ENCODE measurements around the gene CHST15. TPM values are rescaled to one million over a fixed set of nuclear protein-coding genes. Genes with fewer than 3 reads are reported as not detected.

The CHST15 gene
- total RNA-seq, 4 donors from 2014 or later, result 4.0 to 23.0 (median 13.8) TPM

- no peak overlapping the region for H3K4me3 ChIP-seq
- WGBS, 2 donors, result 70 to 80% methylated on average over 7 to 8 of the region's 12 CpGs
- DNase-seq, result no peak
- peak overlapping the region in 2 of 4 donors; percentile 58 to 76 for H3K27ac ChIP-seq
- TF ChIP-seq CTCF (IDR thresholded peaks at IDR 0.05) (no peak), POLR2A (IDR thresholded peaks at IDR 0.05) (no peak)
- no peaks in the 10 kb centered on the region for H3K36me3 ChIP-seq
- no peaks in the 10 kb centered on the region for H3K9me3 ChIP-seq
- intact Hi-C loops (cut with DNase I), result no loop called here
- peaks cover 3 to 83% (median 51%) of the 10 kb centered on the region in 3 donors for H3K4me1 ChIP-seq
- H3K27me3 ChIP-seq, result no peaks in the 10 kb centered on the region
Observed at GRCh38 chr10:124066781-124067714, 26.4 kb downstream of the CHST15 start.

GRCh38 chr10:124066126-124066700 is 27.2 kb downstream of the CHST15 start:
- Histone ChIP-seq H3K36me3 (no peaks in the 10 kb centered on the region), H3K9me3 (no peaks in the 10 kb centered on the region), H3K4me3 (no peak overlapping the region), H3K27me3 (no peaks in the 10 kb centered on the region), H3K4me1 (peaks cover 3 to 86% (median 51%) of the 10 kb centered on the region in 3 donors), H3K27ac (peak overlapping the region in 2 of 4 donors; percentile 58 to 76)
- TF ChIP-seq POLR2A (IDR thresholded peaks at IDR 0.05) (no peak), CTCF (IDR thresholded peaks at IDR 0.05) (no peak)
- WGBS, 2 donors, result 64 to 80% methylated on average over 12 of the region's 12 CpGs
- DNase-seq, result no peak
- intact Hi-C loops (cut with DNase I), result no loop called here

- H3K4me1 ChIP-seq, result peaks cover 3 to 83% (median 51%) of the 10 kb centered on the region in 3 donors
- no peaks in the 10 kb centered on the region for H3K9me3 ChIP-seq
- WGBS, 2 donors, result 65 to 73% methylated on average over 12 of the region's 12 CpGs
- intact Hi-C loops (cut with DNase I), result no loop called here
- peak overlapping the region in 3 of 4 donors; percentile 44 to 82 (median 76) for H3K27ac ChIP-seq
- no peaks in the 10 kb centered on the region for H3K36me3 ChIP-seq
- TF ChIP-seq CTCF (IDR thresholded peaks at IDR 0.05), result no peak
- TF ChIP-seq POLR2A (IDR thresholded peaks at IDR 0.05), result no peak
- no peaks in the 10 kb centered on the region for H3K27me3 ChIP-seq
- no peak overlapping the region for H3K4me3 ChIP-seq
- no peak for DNase-seq
Observed at GRCh38 chr10:124065382-124066125, 27.8 kb downstream of the CHST15 start.

GRCh38 chr10:124064676-124065075 is 28.7 kb downstream of the CHST15 start:
- no peak for DNase-seq
- WGBS, 2 donors, result 68 to 94% methylated on average over 5 to 6 of the region's 6 CpGs
- peak overlapping the region in 2 of 4 donors; percentile 7 to 35 for H3K4me3 ChIP-seq
- H3K9me3 ChIP-seq, result no peaks in the 10 kb centered on the region
- intact Hi-C loops (cut with DNase I), result no loop called here
- H3K27me3 ChIP-seq, result no peaks in the 10 kb centered on the region
- no peaks in the 10 kb centered on the region for H3K36me3 ChIP-seq
- peaks cover 3 to 87% (median 47%) of the 10 kb centered on the region in 3 donors for H3K4me1 ChIP-seq
- TF ChIP-seq POLR2A (IDR thresholded peaks at IDR 0.05), result no peak
- TF ChIP-seq CTCF (IDR thresholded peaks at IDR 0.05), result no peak
- H3K27ac ChIP-seq, result peak overlapping the region; percentile 31 to 82 (median 60)
